ENCODE measurements around the gene ARHGAP24.
"Not testable (repeated sequence)": the region's sequence is repeated elsewhere in the genome, so short reads cannot be mapped to it uniquely, and the experiment has no call there.

ARHGAP24 gene

GRCh38 chr4:85968945-85969819 is 494.2 kb downstream of the ARHGAP24 start:
- peak; percentile 51 for DNase-seq

GRCh38 chr4:85970535-85970934 is 495.6 kb downstream of the ARHGAP24 start:
- DNase-seq = no peak

- DNase-seq = no peak
These were observed 504.3 kb downstream of the ARHGAP24 start for GRCh38 chr4:85979276-85979675.

- no peak for DNase-seq
These were observed 511.3 kb downstream of the ARHGAP24 start for GRCh38 chr4:85986266-85986665.

- DNase-seq = no peak
These were observed 518.7 kb downstream of the ARHGAP24 start for GRCh38 chr4:85993641-85994040.

- DNase-seq = no peak
These were observed 519.6 kb downstream of the ARHGAP24 start for GRCh38 chr4:85994576-85994975.

GRCh38 chr4:85995361-85995760 is 520.4 kb downstream of the ARHGAP24 start:
- no peak for DNase-seq

- DNase-seq = no peak
These were observed 526.6 kb downstream of the ARHGAP24 start for GRCh38 chr4:86001591-86001990.

- DNase-seq = no peak
These were observed 529.1 kb downstream of the ARHGAP24 start for GRCh38 chr4:86004030-86004429.

GRCh38 chr4:86006057-86006456 is 531.1 kb downstream of the ARHGAP24 start:
- DNase-seq = no peak

- no peak for DNase-seq
These were observed 532.1 kb downstream of the ARHGAP24 start for GRCh38 chr4:86007042-86007441.

GRCh38 chr4:86011117-86011516 is 536.2 kb downstream of the ARHGAP24 start:
- DNase-seq = peak; percentile 20

- no peak for DNase-seq
These were observed 538.7 kb downstream of the ARHGAP24 start for GRCh38 chr4:86013621-86014020.

- DNase-seq = no peak
These were observed 539.6 kb downstream of the ARHGAP24 start for GRCh38 chr4:86014599-86014998.

GRCh38 chr4:86015412-86016350 is 540.7 kb downstream of the ARHGAP24 start:
- DNase-seq = no peak

- no peak for DNase-seq
These were observed 544.4 kb downstream of the ARHGAP24 start for GRCh38 chr4:86019362-86019761.

GRCh38 chr4:86019906-86020305 is 545.0 kb downstream of the ARHGAP24 start:
- DNase-seq = no peak

- not testable (repeated sequence) for DNase-seq
These were observed 546.7 kb downstream of the ARHGAP24 start for GRCh38 chr4:86021671-86022070.

GRCh38 chr4:86026720-86027119 is 551.8 kb downstream of the ARHGAP24 start:
- DNase-seq = no peak

- DNase-seq = no peak
These were observed 557.0 kb downstream of the ARHGAP24 start for GRCh38 chr4:86031927-86032326.

- peak; percentile 76 for DNase-seq
These were observed 557.6 kb downstream of the ARHGAP24 start for GRCh38 chr4:86032476-86033022.

- no peak for DNase-seq
These were observed 558.2 kb downstream of the ARHGAP24 start for GRCh38 chr4:86033171-86033570.

GRCh38 chr4:86034616-86035015 is 559.7 kb downstream of the ARHGAP24 start:
- DNase-seq = no peak
